Nephron (organoid): ENCODE measurements around the gene KATNAL2.
A peak's percentile ranks its signal among the peaks of the same experiment; 100 is the strongest.

Experiments used
- H3K27ac Mint-ChIP-seq, 3 experiments: 2 replicates each; pipeline ENCODE4 v1.8.0; 2020; ENCODE audit warnings: mixed read lengths in 3 of 3, mild to moderate bottlenecking in 2 of 3, moderate library complexity in 1 of 3
- H3K27me3 Mint-ChIP-seq: 2 replicates; pipeline ENCODE4 v1.8.0; 2021; ENCODE audit warnings: low read depth, mild to moderate bottlenecking, moderate library complexity, mixed read lengths
- H3K36me3 Mint-ChIP-seq: 2 replicates; pipeline ENCODE4 v1.8.0; 2020; ENCODE audit warnings: low read depth, mixed read lengths
- H3K4me1 Mint-ChIP-seq: 2 replicates; pipeline ENCODE4 v1.8.0; 2020; ENCODE audit warnings: mixed read lengths
- H3K4me3 Mint-ChIP-seq, 3 experiments: 2 replicates each; pipeline ENCODE4 v1.8.0; 2020; ENCODE audit warnings: mild to moderate bottlenecking in 3 of 3, mixed read lengths in 3 of 3, moderate library complexity in 2 of 3
- H3K9me3 Mint-ChIP-seq: 2 replicates; pipeline ENCODE4 v1.8.0; 2020; ENCODE audit warnings: mixed read lengths
- TF ChIP-seq, protein P1 (sequence below), 3 experiments: fragments of 200-600 bp; sonication (generic); IDR thresholded peaks; one replicate each; pipeline ENCODE4 v1.5.0; 2021; ENCODE audit warnings: antibody characterized with exemption in 3 of 3; ENCODE audit not compliant: unreplicated experiment in 3 of 3

KATNAL2 gene

DNA sequence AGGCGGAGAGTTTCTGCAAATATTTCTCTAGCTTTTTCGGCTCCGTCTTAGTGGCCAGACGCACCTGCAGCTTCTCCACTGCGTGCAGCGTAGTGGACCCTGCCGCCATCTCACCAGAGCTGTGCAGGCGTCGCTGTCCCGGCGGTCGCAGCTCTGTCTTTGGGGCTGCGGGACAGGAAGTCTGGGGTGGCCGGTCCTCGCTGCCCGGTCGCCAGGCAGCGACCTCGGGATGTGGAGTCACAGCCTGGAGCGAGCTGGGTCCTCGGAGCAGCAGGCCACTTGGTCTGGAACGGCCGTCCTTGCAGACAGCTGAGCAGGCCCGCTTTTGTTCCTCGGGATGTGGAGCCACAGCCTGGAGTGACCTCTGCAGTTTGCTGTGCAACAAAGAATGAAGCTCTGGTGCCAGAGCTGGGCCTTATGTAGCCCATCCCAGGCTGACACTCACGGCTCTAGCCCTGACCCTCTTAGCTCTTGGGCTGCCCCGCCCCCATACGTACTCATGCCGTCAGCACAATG lies 117.8 kb downstream of the KATNAL2 start, which contains the start of gene ELOA2:
ELOA2 (minus strand) TSS at position 466 of the 516 bp plus-strand sequence; CDS start at position 109, 357 bp downstream.
- no peaks in the 10 kb centered on the region for H3K27me3 Mint-ChIP-seq
- TF ChIP-seq, protein P1, sequence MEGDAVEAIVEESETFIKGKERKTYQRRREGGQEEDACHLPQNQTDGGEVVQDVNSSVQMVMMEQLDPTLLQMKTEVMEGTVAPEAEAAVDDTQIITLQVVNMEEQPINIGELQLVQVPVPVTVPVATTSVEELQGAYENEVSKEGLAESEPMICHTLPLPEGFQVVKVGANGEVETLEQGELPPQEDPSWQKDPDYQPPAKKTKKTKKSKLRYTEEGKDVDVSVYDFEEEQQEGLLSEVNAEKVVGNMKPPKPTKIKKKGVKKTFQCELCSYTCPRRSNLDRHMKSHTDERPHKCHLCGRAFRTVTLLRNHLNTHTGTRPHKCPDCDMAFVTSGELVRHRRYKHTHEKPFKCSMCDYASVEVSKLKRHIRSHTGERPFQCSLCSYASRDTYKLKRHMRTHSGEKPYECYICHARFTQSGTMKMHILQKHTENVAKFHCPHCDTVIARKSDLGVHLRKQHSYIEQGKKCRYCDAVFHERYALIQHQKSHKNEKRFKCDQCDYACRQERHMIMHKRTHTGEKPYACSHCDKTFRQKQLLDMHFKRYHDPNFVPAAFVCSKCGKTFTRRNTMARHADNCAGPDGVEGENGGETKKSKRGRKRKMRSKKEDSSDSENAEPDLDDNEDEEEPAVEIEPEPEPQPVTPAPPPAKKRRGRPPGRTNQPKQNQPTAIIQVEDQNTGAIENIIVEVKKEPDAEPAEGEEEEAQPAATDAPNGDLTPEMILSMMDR (IDR thresholded peaks at IDR 0.05; ENCODE audit: unreplicated experiment in 3 of 3): no peak

DNA sequence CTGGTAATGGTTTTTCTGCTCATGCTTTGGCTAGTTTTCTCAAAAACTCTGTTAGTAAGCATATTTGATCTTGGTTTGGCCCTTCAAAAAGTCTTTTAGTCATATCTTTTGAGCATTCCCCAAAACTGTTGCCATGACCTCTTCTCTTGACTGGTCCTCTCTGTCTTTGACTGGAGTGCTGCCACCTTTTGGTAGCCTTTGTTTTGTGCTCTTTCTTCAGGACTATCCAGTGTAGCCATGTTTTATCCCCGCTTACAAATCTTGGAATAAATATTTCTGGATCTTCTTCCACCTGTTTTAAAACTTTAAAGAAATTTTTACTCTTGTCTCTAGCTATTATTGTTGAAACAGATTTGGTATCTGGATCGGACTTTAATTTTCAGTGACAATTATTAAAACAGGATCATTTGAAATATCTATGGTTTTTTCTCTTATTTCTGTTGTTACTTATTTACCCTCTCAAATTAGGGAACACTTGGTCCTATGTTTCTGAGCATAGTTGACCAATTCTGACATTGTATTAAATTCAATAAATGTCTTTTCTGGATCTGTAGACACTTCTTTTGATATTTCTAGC lies 119.0 kb downstream of the KATNAL2 start:
- Mint-ChIP-seq H3K9me3 (peaks cover 10% of the 10 kb centered on the region), H3K27ac (no peak overlapping the region), H3K4me1 (no peaks in the 10 kb centered on the region), H3K27me3 (no peaks in the 10 kb centered on the region), H3K36me3 (peaks cover 9% of the 10 kb centered on the region), H3K4me3 (no peak overlapping the region)
- TF ChIP-seq, protein P1 (IDR thresholded peaks at IDR 0.05; ENCODE audit: unreplicated experiment in 3 of 3): peak in 2 of 3 experiments; percentile 20 to 47

More for the DNA sequence above, 117.8 kb downstream of the KATNAL2 start, which contains the start of gene ELOA2:
- peaks cover 14% of the 10 kb centered on the region for H3K36me3 Mint-ChIP-seq
- no peak within 1 kb of the TSS for H3K27ac Mint-ChIP-seq
- no peaks in the 10 kb centered on the region for H3K4me1 Mint-ChIP-seq
- no peak within 1 kb of the TSS for H3K4me3 Mint-ChIP-seq
- peaks cover 14% of the 10 kb centered on the region for H3K9me3 Mint-ChIP-seq

DNA sequence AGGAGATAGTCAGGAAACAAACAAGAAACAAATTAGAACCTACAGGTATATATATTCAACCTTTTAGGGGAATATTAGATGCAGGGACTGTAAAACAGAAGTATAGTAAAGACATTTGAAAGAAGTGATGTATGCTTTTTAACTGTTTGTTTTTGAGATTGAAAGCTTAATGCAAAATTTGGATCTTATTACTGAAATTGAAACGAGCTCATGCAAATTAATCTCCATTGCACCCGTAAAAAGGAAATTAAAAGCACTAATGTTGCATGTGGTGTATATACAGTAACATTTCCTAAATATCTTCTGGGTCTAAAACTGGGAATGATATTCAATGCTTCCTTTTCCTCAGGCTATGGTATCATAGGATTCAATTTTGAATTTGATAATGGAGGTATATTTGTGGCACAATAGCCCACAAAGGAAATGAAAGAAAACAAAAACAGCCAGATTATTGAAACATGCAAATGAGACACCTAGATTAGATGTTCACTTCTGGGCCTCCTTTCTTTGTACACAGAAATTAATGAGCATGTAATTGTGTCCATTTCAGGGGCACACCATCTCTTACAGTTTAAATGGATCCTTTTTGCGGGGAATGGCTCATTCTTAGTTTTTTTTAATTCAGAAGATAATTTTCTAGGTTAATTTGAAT lies 119.7 kb downstream of the KATNAL2 start:
- no peaks in the 10 kb centered on the region for H3K4me1 Mint-ChIP-seq
- peaks cover 4% of the 10 kb centered on the region for H3K9me3 Mint-ChIP-seq
- no peaks in the 10 kb centered on the region for H3K27me3 Mint-ChIP-seq
- no peak overlapping the region for H3K27ac Mint-ChIP-seq
- TF ChIP-seq, protein P1 (IDR thresholded peaks at IDR 0.05; ENCODE audit: unreplicated experiment in 3 of 3): no peak
- H3K4me3 Mint-ChIP-seq: no peak overlapping the region
- peaks cover 5% of the 10 kb centered on the region for H3K36me3 Mint-ChIP-seq

DNA sequence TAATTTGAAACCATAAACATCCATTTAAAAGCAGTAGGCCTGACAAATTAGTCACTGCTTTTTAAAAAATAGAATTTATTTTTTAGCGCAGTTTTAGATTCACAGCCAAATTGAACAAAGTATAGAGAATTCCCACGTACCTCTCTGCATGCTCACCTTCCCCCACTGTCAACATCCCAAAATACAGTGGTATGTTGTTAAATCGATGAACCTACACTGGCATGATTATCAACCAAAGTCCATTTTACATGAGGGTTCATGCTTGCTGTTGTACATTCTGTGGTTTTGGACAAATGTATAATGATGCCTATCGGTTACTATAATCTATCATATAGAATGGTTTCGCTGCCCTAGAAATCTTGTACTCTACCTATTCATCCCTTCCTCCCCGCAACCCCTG lies 123.6 kb downstream of the KATNAL2 start:
- H3K4me3 Mint-ChIP-seq: no peak overlapping the region
- no peak overlapping the region for H3K27ac Mint-ChIP-seq
- TF ChIP-seq, protein P1 (IDR thresholded peaks at IDR 0.05; ENCODE audit: unreplicated experiment in 3 of 3): no peak
- H3K36me3 Mint-ChIP-seq: peaks cover 5% of the 10 kb centered on the region
- H3K27me3 Mint-ChIP-seq: no peaks in the 10 kb centered on the region
- H3K9me3 Mint-ChIP-seq: no peaks in the 10 kb centered on the region
- no peaks in the 10 kb centered on the region for H3K4me1 Mint-ChIP-seq

DNA sequence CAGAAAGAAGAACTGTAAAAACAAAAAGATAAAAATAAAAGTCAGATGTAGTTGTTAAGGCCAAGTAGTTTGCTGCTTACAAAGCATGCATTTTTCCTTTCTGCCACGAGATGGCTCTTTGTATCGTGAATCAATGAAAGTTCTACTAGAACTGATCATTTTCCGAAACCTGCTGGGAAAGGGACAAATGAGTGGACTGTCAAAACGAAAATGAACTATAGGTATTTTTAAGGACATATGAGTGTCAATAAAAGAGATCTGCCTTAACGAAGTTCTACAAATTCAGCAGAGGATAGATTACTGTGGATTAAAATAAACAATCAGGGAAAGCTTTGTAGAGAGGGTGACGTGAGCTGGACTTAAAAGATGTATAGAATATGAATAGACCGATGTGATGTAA lies 133.1 kb downstream of the KATNAL2 start:
- peaks cover 4% of the 10 kb centered on the region for H3K27me3 Mint-ChIP-seq
- H3K4me3 Mint-ChIP-seq: no peak overlapping the region
- TF ChIP-seq, protein P1 (IDR thresholded peaks at IDR 0.05; ENCODE audit: unreplicated experiment in 3 of 3): peak; percentile 60 to 80 (median 72)
- no peaks in the 10 kb centered on the region for H3K4me1 Mint-ChIP-seq
- no peak overlapping the region for H3K27ac Mint-ChIP-seq
- H3K36me3 Mint-ChIP-seq: no peaks in the 10 kb centered on the region
- H3K9me3 Mint-ChIP-seq: no peaks in the 10 kb centered on the region
